NCI-H2081 treated with DMSO at 0.1 percent for 48 hours (cell line): ENCODE measurements around the gene RASA4B.
"Not testable (repeated sequence)": the region's sequence is repeated elsewhere in the genome, so short reads cannot be mapped to it uniquely, and the experiment has no call there.

Experiments used
- DNase-seq: peaks from one replicate; lab custom pipeline; 2025; lab: John Stamatoyannopoulos, UW

RASA4B gene

DNA sequence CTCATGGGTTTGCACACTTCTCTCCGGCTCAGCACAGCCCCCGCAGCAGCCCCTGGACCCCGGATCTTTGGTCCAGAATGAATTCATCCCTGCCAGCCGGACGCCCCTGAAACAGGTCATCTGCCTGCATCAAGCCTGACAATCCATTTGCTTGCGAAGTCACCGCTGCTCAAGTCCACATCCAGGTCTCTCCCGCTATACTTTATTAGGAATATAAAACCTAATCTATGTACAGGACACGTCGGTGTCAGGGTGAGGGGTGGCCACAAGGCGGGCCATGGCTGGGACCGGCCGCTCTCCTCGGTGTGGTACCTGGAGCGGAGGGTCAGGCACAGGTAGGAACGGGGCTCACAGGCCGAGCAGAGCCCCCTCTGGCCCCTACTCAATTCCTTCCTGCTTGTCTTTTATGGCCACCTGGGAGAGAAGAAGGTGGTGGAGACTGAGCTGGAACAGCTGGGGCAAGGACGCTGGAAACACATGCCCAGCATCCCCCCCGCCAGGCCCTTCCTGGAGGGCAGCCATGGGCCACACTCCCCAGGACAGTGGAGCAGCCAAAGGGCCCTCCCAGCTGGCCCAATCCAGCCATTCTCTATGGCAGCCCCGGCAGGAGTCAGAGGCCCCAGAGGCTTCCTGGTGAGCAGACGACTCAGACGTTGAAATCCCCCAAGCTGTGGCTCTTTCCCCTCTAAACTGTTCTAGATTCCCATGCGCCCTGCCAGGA lies 44.1 kb downstream of the RASA4B start:
- DNase-seq, result no peak

DNA sequence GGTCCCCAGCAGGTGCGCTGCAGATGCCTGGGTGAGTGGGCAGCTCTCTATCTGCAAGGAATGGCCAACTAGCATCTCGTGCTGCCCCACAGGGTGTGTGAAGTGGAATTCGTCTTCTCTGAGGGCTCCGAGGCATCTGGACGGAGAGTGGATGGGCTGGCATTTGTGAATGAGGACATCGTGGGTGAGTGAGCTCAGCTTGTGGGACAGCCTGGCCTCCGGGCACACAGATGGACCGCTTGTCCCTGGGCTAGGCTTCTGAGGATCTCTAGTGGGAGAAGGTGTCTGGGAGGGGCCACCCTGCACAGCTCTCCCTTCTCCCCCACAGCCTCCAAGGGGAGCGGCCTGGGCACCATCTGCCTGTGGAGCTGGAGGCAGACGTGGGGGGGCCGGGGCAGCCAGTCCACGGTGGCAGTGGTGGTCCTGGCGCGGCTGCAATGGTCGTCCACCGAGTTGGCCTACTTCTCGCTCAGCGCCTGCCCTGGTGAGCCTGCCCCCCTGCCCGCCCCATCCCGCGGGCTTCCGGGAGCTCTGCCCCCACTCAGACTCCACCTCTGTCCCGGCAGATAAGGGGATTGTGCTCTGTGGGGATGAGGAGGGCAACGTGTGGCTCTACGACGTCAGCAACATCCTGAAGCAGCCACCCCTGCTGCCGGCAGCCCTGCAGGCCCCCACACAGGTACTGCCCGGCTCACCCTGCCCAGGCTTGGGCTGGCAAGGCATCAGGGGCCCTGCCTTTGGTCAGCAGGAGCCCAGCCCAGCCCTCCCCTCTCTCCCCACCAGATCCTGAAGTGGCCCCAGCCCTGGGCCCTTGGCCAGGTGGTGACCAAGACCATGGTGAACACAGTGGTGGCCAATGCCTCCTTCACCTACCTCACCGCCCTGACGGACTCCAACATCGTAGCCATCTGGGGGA lies 45.2 kb downstream of the RASA4B start:
- no peak for DNase-seq

DNA sequence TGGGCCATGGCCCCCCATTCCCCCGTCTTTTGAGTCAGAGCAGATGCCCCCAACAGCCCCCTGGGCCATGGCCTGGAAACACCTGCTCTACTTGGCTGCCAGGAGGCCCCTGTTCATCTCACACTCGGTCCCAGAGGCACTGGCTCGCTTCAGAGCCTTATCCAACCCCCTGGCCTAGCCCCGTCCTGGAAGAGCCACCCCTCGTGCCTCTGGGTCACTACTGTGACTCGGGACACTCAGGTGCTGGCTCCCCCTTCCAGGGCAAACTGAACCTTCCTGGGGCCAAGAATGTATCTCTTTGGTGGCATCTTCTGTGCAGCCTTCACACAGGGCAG lies 45.8 kb downstream of the RASA4B start:
- DNase-seq, result no peak

DNA sequence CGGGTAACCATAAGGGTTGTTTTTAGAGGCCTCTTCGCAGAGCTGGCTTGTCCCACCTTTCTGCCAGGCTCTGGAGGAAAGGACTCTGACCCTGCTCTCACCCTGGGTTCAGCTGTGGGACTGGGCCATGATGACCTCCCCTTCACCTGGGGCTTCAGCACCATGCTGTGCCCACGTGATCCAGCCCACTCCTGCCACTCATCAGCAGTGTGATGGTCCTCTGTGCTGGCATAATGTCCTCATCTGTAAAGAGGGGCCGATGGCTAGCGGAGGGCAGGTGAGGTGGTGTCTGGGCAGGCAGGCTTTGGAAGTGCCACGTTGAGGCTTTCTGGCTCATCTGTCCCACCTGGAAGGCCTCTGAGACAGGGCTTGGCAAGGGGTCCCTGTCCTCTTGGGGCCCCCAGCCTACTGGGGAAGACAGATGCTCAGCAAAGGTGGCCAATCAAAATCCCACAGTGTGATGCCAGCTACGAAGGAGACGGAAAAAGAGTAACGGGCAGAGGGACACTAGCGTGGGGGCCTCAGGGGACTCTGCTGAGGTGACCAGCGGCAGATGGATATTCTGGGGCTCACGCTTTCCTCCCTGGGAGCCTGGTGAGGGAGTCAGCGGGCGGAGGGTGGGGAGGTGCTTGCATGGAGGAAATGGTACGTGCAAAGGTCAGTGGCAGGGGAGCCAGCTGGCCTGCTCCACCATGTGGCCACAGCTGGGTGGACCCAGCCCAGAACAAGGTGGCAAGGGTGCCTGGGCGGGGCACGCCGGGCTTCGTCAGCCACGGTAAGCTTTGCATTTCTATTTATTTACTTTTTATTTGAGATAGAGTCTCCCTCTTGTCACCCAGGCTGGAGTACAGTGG lies 47.4 kb downstream of the RASA4B start:
- no peak for DNase-seq

DNA sequence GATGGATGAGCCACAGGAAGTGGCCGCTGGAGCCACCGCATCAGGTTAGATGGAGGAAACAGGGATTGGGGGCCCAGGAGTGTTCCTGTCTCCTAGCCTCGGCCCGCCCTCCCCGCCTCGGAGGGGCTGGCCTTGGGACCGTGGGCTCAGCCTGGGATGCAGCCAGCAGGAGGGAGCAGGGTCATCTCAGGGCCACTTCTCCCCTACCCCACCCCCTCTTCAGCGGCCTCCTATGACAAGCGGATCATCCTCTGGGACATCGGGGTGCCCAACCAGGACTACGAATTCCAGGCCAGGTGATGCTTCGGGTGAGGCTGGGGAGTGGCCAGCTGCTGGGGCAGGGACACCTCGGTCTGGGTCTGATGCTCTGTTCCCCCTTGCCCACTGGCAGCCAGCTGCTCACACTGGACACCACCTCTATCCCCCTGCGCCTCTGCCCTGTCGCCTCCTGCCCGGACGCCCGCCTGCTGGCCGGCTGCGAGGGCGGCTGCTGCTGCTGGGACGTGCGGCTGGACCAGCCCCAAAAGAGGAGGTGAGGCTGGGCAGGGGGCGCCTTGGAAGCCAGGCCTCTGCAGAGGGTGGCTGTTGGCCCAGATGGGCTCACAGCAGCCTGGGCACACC lies 48.1 kb downstream of the RASA4B start:
- DNase-seq, result no peak

DNA sequence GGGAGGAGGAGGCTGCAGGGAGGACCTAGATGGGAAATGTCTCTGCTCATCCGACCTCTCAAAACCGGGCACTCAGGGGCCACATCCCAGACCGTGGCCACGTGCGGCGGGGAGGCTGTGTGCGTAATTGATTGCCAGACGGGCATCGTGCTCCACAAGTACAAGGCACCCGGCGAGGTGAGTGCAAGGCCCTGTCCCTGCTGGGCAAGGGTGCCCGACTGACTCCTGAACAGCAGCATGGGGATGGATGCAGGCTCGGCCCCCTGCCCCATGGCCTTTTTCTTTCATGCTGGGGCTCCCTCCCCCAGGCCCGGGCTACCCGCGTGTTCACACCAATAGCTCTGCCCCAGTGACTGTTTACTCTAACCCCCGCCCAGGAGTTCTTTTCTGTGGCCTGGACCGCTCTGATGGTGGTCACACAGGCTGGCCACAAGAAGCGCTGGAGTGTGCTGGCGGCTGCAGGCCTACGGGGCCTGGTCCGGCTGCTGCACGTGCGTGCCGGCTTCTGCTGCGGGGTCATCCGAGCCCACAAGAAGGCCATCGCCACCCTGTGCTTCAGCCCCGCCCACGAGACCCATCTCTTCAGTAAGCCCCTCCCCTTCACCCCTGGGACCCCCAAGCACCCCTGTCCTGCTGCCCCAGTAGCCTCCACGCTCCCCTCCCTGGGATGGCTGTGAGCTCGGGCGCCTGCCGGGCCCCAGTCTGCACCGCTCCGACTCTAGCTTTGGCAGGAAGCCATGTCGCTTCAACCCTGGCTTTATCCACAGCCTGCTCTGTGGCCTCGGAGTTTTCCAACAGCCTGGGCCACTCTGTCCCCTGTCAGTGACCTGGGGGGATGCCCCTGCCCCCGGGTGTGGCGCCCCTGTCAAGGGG lies 48.9 kb downstream of the RASA4B start:
- no peak for DNase-seq

DNA sequence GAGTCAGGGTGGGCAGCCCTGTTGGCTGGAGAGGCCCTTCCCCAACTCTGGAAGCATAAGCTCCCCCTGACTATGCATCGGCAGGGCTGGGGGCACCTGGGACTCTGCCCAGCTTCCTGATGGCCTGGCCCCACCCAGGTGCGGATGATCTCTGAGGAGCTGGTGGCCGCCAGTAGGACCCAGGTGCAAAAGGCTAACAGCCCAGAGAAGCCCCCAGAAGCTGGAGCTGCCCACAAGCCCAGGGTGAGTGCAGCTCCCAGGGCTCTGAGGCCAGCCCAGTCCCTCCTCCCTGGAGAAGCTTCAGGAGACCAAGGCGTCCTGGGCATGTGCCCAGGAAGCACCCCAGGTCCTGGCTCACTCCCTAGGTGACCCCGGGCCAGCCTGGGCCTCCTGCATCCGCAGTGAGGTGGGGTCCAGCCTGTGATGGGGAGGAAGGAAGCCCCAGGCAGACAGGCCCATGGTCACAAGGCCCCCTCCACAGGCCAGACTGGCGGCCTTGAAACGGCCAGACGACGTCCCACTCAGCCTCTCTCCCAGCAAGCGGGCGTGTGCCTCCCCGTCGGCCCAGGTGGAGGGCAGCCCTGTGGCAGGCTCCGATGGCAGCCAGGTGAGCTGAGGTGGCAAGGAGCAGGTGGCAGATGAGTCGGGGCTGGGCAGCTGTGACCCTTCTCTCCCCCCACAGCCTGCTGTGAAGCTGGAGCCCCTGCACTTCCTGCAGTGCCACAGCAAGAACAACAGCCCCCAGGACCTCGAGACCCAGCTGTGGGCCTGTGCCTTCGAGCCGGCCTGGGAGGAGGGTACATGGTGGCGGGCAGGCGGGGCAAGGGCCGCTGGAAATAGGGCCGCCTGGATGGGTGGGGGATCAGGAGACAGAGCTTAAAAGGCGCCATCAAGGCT lies 49.7 kb downstream of the RASA4B start:
- no peak for DNase-seq

DNA sequence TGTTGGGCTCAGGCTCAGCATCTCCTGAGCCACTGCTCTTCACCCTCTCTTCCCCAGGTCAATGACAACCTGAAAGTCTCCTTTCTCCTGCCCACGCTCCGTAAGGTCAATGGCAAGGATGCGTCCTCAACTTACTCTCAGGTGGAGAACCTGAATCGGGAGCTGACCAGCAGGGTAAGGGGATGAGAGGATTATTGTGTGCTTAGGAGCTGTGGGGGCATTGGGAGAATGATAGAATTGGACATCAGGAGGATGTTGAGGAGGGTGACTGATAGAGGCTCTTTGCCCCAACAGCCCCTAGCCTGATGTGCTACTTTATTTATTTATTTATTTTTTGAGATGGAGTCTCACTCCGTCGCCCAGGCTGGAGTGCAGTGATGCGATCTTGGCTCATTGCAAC lies 51.5 kb downstream of the RASA4B start:
- no peak for DNase-seq

DNA sequence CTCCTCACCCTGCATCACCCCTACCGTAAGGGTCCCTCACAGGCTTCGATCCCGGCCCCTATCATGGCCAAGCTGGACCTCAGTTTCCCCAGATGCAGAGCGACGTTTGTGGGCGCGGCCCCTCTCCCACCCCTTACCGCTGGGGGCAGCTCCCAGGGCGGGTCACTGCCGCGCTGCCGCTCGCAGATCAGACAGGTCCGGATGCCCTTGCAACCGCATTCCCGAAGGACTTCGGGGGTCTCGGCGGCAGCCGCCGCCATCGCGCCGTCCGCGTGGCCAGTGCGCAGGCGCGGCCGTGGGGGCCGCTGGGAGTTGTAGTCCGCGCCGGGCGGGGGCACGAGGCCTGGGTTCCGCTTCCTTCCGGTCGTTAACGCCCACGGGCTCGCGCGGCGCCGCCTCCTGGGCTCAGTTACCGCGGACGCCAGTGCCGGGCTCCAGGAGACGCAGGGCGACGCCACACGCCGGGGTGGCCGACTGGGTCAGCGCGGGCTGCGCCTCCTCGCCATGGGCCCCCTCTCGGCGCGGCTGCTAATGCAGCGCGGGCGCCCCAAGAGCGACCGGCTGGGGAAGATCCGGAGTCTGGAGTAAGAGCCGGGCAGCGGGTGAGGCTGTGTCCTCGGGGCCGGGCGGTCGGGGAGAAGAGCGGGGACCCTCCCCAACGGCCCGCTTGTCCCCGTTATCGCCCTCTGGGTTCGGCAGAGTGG lies 52.8 kb downstream of the RASA4B start, which contains the start of the genes ALKBH4 and LRWD1:
Gene ALKBH4, minus strand, starts transcription at position 287 of the 704 bp plus-strand sequence. Its CDS starts 27 bp downstream, at position 260.
Gene LRWD1, plus strand, starts transcription at position 408 of the 704 bp plus-strand sequence. Its CDS starts 97 bp downstream, at position 505.
- no peak for DNase-seq

DNA sequence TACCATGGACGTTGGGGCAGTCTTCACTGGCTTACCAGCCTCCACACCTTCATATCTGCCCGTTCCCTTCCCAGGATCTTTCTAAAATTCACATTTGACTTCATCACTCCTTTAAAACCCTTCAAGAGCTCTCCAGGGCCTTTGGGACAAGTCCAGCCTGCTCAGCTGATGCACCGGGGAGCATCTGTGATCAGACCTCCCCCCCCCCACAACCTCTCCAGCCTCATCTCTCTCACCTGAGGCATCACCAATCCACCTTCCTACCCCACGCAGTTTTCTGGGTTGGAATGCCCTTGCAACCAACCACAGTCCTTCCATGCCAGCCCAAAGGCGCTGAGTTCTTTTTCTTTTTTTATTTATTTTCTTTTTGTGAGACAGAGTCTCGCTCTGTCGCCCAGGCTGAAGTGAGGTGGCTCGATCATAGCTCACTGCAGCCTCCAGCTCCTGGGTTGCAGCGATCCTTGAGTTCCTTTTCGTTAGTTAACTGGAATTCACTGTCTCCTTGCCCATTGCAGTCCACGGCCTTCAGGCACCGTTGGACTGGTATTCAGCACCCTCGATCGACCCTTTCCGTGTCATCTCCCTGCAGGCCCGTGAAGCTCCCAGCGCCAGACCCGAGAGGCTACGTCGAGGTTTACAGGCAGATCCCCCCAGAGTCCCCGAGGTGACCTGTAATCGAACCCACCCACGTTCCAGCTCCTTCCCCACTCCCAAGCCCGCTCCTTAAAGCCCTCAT lies 53.6 kb downstream of the RASA4B start:
- DNase-seq, result no peak

DNA sequence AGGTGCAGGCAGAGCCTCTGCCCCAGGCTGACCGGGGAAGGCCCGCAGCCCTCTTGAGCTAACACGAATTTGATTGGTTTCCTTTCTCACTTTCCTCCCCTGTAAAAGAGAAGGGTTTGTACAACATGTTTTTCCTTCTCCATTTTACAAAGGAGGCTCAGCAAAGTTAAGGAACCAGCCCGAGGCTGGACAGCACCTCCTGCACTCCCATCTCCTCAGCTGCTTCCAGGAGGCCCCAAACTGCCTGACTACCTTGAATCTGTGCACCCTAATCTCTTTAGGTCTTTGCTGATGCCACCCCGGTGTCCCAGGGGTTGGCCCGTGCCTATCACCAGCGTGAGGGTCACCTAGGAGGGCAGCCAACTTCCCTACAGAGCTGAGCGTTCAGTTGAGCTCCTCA lies 57.1 kb downstream of the RASA4B start:
- no peak for DNase-seq

DNA sequence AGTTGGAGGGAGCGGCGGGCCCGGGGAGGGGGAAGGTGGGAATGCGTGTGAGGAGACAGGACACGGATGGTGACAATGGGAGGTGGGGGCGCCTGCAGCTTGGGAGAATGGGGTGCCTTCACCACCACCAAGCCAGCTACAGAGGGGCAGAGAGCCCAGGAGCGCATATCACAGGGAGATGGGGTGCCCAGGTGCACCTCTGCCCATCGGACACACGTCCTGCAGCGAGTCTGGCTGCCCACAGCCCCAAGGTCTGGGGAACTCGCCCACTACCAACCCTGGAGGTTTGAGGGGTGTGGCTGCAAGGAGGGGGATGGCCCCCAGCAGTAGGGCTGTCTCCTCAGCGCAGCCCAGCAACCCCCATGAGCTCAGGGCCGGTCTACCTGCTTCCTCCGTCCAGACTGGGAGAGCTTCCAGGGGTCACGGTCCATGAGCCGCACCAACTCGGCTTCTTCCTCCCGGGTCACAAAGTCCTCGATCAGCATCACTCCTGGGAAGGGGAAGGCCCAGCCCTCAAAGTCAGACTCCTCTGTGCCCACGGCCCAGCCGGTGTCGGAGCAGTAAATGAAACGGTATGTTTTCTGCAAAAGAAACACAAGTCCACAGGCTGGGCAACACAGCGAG lies 58.2 kb downstream of the RASA4B start:
- no peak for DNase-seq

DNA sequence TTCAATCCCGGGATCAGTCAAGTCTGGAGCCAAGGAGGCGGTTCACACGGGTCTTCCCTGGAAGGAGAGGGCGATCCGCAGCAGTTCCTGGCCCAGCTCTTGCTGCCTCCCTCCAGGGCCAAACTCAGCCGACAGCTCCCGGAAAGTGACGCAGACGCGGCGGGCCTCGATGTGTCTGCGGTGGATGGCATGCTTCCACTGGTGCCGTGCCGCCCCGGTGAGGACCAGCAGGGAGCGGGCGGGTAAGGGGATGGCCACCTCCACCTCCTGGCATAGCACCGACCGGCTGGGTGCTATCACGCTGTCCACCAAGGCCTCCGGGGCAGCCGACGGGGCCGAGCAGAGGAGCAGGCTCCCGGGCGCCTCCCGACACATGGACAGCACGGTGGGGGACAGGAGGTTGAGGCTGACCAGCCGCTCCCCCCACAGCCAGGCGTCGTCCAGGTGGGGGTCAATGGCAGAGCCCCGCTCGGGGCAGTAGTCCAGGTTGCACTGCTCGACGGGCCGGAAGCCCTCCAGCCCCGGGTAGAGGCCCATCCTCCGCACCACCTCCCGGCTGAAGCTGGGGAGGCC lies 60.1 kb downstream of the RASA4B start:
- no peak for DNase-seq

DNA sequence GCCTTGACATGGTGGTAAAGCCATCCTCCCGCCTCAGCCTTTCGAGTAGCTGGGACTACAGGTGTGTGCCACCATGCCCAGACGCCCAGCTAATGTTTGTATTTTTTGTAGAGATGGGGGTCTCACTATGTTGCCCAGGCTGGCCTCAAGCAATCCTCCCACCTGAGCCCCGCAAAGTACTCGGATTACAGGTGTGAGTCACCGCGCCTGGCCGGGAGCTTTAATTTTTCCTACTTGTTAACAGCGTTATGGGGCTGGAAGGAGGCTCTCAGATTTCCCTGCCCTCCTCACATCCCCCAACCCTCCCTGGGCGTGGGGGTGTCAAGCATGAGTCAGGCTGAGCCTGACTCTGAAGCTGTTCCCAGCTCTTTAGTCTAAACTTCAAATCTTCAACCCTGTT lies 61.2 kb downstream of the RASA4B start:
- no peak for DNase-seq

DNA sequence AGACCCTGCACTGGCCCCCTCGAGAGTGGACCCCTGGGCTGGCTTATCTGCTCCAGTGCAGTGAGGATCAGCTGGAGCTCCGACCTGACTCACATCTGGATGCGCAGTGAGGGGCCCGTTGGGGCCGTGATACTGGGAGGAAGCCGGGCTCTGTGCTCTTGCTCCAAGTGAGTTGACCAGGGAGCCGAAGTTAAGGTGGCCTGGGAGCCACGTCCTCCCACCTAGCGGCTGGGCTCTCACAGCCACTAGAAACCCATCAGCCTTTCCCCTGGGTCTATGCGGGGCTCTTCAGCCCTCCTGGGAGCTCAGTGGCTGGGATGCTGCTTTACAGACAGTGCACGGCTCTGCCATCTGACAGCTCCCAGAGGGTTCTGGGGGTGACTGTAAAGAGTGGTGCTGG lies 62.0 kb downstream of the RASA4B start:
- no peak for DNase-seq

DNA sequence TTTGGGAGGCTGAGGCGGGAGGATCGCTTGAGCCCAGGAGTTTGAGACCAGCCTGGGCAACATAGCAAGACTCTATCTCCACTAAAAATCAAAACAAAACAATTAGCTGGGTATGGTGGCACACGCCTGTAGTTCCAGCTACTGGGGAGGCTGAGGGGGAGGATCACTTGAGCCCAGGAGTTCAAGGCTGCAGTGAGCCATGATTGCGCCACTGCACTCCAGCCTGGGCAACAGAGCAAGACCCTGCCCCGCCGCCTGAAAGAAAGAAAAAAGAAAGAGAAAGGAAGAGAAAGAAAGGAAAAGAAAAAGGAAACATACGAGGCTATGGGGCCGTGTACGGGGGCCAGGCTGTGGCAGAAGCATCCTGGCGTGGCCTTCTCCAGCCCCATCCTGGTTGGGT lies 62.6 kb downstream of the RASA4B start:
- DNase-seq, result not testable (repeated sequence)

DNA sequence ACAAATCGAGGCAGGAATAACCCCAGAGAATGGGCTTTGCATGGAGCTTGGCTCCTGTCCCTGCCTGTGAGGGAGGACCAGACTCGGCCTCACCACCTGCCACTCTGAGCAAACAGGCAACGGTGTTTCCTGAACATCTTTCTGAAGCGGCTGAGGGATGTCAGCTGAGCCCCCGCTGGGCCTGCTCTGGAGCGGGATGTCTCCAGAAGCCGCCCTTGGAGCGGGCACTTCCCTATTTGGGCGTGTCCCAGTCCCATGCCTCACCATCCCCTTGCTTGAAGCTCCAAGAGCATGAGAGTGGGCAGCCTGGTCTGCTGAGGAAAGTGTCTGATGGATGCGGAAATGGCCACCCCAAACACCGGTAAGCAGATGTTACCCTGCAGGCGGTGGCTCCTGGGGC lies 63.1 kb downstream of the RASA4B start:
- DNase-seq, result no peak

DNA sequence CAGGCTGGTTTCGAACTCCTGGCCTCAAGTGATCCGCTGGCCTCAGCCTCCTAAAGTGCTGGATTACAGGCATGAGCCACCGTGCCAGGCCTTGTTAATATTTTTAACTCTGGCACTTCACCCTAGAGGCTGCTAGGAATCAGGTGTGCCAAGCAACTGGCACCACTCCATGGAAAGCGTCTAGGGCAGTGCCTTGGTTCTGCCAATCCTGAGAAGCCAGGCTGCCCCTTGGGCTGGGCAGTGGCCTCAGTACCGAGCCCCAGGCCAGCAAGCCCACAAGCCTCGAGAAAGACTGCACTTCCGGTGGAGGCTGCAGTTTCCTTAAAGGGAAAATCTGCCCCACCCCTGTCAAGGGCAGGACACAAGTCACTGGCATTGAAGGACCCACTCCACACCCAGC lies 64.3 kb downstream of the RASA4B start:
- DNase-seq, result no peak
